Glomerular endothelial cell (primary cell): ENCODE data around the gene GPR39. TPM values are rescaled to one million over a fixed set of nuclear protein-coding genes. Genes with fewer than 3 reads are reported as not detected.

ENCODE experiments used
- DNase-seq: peaks from one replicate; pipeline ENCODE4 v3.0.0-alpha.2; 2011; ENCODE audit warnings: low read depth, low spot score; ENCODE audit errors: extremely low read depth
- total RNA-seq: library from RNA; depleted of rRNA; stranded (reverse); fragments of >200 nt; gene quantifications from 2 replicates; pipeline ENCODE4 v1.2.3, GENCODE V29; 2015

The GPR39 gene
- total RNA-seq, 1 donor from 2014 or later, result 0.29 TPM

DNA sequence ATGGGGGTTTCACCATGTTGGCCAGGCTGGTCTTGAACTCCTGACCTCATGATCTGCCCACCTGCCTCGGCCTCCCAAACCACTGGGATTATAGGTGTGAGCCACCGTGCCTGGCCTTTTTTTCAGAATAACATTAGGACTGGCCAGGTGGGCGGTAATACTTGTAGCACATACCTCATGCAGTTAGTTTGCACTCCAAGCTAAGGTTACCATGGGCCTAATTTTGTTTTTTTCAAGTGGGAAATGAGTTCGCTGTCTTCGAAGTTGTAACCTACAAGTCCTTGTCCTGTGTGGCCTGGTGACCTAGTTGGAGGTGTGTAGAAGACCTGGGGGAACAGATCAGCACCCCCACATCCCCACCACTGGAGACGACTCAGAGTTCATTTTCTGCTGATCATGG, 178.6 kb downstream of the GPR39 start:
- DNase-seq, result no peak

DNA sequence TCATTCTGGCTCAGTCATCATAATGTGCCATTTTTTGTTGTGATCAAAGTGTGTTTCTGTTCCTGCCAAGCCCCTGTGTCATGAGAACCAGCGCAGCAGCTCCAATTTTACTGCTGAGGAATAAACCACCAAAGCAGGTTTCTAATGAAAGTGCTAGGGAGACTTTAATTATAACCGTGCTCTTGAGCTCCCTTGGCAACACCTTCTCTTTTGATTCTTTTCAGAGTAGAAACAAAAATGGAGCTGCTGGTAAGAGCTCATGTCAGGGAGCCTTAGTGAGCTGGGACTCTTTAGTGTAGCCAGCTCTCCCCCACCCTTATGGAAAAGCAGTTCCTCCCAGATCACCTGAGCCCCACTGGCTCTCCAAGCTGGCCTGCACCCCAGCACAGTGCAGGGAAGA, 179.1 kb downstream of the GPR39 start:
- DNase-seq, result no peak

DNA sequence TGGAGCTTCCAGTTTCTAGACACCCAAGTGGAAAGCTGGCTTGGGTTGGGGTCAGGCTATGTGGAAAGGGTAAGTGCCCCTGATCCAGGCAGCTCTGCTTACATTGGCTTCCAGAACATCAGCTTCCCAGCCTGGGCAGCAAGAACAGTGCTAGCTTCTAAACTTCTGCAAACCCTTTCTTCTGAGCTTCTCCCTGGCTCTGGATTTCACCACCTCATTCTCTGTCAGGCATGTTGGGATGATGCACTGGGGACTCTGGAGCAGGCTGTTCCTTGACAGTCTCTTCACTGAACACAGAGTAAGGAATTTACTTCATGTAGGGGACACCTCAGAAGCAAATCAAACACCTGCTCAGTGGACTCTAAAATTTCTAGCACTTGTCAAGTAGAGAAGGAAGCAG, 180.6 kb downstream of the GPR39 start:
- no peak for DNase-seq

DNA sequence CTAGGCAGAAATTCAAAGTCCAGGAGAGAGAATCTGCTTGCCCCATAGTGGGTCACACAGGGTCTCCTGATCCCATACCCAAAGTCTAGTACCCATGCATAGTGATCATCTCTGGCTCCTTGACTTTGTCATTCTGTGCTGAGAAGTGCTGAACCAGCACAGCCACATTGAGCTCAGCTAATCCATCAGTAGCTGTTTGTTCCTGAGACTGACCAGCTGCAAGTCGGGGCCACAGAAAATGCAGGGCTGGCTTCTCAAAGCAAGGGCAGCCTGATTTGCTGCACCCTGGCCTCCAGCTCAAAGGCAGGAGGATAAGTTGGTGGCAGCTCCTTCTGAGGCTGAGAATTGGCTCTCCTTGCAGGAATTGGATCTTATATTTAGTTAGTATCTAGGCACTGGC, 181.2 kb downstream of the GPR39 start:
- DNase-seq, result no peak

DNA sequence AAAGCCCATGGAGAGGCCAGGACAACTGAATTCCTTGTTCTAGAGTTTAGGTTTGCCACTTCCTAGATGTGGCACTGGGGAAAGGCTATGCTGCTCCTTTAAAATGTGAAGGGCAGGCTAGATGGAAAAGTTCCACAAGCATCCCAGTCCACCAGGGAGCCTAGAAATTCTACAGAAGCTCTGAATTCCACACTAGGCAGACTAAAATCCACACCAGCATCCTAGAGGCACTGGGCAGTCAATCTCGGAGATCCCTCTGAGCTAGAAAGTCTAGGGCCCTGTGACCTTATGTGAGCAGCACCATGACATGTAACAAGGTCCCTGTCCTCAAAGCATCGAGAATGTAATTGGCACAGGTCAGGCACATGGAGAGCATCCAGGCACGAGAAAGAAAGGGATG, 181.9 kb downstream of the GPR39 start:
- DNase-seq, result no peak

DNA sequence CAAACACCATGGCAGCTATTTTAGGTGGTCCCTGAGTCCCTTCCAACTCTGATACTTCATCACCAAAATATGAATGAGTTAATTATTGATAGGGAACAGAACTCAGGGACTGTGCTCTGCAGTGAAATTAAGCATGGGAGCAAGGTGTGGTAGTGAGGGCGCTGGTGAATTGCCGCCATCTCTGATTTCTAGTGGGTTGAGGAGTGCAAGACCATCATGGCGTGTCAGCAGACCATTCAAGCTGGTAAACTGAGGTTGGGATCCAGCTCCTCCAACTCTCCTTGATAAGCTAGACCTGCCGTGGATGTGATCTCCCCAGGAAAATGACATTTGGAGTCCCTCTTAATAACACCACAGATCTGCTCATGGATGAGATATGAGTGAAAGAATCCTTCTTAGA, 183.0 kb downstream of the GPR39 start:
- DNase-seq, result no peak

DNA sequence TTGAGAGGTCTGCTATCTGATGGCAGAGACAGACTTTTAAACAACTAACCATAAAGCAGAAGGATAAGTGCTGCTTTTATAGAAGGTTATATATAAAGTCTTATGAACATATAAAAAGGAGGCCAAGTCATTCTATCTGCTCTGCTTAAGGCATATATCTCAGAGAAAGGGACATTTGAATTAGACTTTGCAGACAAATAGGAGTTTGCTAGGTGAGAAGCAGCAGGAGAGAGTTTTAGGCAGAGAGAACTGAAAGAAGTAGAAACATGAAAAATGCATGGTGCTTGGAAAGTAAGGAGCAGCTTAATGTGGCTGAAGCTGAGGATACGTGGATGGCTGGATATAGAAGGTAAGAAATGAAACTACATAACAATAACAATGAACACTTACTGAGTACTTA, 188.0 kb downstream of the GPR39 start:
- no peak for DNase-seq

DNA sequence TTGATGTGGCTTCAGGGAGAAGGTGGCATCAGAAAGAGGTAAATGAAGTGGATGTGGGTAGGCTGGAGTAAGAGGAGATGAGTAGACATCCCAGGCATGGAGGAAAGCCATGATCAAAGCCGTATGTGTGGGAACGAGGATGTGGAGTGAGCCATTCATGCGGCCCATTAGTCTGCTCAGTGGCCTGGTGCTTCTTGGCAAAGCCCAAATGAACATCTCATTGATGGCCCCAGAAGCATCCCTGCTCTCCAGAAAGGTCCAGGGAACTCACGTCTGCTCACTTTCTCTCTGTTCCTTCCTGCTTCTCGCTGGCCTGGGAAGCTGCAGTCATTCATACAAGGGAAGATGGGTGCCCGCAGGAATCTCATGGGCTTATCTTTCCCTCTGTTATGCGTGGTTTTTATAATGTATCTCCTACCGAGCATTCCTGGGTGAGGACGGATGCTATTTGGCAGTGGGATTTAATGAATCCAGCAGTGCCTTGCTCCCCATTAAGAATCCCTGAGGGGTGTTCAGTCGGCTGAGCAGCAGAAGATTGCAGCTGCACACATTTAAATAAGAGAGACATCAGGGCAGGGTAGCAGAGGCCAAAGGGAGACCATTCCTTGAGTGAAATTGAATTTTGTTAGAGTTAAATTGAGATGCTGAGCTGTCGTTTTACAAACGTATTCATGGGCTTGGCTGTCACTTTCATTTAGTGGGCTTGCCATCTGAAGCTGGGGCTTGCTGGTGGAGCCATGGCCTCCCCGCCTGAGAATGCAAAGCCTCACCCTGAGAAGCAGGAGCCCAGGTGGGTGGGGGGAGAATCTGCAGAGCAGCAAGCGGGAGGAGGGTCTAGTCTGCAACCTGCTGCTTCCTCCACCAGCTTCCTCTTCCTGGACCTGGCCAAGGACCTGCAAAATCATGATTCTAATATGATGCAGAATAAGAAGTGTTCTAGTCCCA, 188.9 kb downstream of the GPR39 start:
- DNase-seq, result no peak

DNA sequence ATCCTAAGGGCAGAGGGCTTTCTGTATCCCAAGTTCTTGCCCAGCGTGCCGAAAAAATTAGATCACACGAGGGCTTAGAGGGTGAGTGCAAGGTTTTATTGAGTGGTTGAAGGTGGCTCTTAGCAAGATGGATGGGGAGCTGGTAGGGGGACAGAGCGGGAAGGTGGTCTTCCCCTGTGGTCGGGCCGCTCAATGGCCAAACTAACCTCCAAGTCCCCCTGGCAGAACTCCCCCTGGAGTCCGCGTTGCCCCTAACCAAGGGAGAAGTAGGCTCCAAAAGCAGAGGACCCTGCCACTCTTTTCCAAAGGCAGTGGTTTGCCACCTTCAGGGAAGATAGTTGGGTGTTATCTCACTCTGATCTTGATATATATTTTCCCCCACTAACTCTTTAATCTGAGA, 190.0 kb downstream of the GPR39 start:
- no peak for DNase-seq

DNA sequence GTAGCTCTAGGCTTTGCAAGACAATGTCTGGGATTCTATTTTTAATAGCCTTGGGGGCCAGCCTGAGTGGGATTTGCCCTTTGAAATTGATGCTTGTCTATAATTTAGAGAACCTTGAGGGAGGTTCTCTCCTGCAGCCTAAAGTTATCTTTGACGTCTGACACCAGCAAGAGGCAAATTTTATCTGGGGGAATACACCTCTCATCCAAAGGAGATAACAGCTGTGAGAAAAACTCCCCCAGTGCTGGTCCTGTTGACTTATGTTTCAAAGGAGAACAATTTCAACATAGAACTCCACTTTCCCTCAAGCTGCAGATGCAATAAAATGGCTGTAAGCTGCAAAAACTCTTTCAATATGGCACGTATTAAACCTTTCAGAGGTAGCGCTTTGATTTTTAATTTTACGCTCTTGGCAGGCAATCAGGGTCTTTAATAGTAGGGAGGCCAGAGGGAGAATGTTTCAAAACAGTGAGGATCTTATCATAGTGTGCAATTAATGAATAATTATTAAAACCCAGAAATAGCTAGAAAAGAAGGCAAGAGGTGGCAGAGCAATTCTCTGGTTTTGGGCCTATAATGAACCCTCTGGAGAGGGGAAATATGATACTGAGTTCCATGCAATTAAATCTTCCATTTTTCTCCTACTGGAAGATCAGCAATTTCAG, 191.0 kb downstream of the GPR39 start:
- no peak for DNase-seq

DNA sequence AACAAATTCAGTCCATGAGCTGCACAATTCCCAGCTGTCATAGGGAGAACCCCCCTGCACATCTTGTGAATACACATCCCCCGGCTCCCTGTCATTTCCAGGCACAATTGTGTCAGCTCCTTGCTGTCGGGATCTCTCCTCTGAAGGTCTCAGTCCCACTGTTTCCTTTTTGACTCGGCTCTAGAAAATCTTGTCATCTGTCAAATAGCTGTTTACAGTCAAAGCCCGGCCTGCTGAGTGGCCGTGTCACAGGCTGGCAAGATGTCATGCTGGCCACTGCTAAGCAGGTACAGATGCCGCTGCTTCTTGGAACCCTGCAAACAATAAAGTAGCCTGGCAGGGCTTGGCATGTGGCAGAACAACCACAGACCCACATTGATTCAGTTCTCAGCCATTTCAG, 191.7 kb downstream of the GPR39 start:
- no peak for DNase-seq

DNA sequence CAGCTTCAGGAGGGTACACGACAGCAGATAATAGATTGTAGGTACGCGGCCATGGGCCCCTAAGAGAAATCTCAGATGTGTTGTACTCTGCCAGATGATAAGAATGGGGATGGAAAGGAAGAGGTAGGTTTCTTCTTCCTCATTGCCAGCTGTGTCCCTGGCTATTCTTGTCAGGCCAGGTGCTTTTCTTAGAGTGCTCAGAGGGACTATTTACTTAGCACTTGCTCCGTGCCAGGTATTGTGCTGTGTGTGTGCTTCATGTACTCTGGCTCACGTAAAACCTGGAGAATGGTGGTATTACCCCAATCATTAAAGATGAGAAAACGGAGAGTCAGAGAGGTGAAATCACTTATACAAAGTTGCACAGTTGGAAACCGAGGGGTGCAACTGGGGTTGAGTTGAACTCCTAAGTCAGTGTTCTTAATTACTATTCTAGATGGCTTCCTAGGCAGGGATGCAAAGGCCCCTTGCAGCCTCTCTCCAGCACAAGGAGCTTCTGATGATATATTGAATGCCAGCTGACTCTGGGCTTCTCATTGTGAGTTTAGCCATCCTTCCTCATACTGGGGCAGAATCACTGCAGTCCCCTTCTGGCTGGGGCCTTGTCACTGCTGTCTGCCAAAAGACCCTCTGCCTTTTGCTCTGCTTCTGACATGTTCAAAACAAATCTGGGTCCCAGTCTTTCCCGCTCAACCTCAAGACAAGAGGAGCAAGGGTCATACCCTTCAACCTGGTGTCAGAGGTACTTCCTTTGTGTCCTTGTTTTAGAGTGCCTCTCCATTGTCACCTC, 192.7 kb downstream of the GPR39 start:
- no peak for DNase-seq

DNA sequence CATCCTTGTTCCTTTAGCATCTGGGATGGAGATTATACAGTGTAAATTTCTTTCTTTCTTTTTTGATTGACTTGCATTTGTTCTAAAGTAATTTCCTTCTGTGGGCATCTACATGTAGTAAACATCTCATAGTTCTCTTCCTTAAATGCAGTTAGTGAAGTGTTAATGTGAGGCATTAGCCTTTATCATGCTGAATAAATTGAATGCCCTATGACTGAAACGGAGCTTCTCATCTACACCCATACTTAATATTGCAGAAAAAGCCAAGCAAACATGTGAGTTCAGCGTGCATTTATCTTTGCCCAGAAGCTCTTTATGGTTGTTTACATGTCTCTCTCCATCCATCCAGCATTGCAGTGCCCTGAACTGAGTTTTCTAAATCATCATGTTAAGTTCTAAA, 195.1 kb downstream of the GPR39 start:
- no peak for DNase-seq

DNA sequence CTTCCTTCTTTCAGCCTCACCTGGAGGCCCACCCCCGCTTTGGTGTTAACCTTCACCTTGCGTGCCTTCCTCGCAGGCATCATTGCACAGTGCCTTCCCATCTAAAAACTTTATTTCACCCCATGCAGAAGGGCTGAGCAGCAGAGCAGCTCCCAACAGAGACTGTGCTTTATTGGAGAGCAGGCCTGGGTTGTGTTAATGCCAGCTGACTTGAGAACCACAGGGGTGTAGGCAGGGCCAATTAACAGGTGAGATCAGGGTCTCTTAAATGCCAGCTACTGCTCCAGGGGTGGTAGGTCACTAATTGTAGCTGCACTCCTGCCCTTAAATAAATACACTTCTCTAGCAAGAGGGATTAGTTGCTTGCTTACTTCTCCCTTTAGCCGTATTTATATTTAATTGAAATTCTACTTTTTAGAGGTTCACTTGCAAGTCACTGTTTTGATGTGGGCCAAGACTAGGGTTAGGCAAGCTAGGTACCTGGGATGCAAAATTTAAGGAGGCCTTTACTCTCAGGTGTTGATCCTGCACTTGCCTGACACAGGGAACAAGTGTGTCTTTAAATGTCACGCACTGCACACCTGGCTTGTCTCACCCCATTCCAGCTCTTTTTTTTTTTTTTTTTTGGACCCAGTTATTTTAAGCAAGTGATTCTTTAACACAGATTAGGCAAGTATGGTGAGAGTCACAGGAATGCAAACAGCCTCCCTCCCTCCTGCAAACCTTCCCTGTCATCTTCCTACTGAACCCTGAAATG, 198.9 kb downstream of the GPR39 start:
- no peak for DNase-seq

DNA sequence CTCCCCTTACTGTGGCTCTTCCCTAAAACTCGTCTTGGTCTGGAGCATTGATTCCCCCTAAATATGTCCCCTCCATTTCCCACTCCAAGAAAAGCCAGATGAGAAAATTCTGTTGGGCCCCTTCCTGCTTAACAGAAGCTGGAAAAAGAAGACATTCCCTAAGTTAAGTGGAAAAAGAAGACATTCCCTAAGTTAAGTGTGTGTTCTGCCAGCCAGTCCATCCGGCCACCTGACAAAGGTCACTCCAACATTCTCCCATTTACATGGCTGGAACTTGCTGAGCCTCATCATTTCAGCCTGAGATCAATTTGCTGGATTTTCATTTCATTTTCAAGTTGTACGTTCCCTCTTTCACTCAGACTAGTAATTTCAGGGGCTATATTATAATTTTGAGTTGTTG, 201.4 kb downstream of the GPR39 start:
- no peak for DNase-seq

DNA sequence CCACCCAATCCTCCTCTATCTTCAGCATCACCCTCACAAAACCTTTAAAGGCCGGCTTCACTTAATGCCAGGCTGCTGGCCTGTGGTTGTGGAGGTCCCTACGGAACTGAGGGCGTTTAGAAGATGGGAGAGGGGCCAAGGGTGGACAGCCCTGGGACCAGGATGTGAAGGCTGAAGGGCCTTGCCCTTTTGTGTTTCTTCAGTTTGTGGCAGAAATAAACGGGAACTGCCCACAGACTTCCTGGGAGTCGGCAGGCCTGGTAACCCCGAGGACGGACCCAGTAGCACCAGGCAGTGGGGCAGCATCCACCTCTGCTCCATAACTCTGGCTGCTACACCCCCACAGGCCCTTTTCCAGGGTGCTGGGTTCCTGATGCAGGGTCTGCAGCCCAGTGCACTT, 202.1 kb downstream of the GPR39 start:
- no peak for DNase-seq

DNA sequence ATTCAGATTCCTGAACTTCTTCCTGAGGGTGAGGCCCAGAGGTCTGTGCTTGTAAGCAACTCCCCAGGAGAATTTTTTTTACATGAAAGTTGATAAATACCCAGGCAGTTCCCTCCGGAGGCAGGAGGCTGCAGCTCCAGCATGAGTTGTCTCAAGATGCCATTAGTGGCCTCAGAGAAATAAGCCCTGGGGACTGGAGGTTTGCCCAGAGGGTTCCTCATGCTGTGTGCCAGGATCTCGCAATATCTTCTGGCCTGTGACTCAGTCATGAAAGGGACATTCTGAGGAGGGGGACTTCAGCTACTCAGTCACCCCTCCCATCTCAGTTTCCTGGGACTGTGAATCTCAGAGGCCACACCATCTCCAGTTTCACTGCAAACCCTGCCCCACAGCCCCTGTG, 203.5 kb downstream of the GPR39 start:
- DNase-seq, result no peak

DNA sequence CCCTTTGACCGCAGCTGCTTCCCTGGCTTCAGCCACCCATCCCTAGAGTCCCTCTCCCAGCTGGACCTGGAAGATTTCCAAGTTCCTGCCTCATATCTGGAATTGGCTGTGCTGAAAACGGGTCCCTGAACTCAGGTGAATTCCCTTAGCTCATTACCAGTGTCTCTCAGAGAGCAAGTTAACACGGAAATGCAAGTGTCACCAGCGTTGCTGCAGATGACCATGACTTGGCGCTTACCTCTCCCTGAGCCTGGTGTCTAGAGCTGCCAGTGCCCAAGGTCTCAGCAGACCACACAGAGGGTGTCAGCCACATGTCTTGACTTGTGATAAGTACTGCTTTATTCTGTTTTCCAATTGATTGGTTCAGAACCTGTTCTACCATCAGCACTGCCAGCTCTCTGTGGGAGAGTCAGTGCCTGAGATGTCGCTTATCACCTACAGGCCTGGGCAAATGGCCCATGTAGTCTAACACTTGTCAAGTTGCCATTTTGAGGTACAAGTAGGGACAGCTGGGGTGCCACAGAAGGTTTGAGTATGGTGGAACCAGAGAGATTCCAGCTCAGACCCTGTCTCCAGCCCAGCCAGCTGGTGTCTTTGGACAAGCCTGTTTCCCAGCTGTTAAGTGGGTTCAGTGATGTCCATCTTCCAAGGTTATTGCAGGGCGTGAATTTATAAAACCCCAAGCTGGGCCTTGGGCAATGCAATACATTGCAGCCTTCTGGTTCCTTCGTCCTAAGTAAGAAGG, 204.7 kb downstream of the GPR39 start:
- DNase-seq, result no peak

DNA sequence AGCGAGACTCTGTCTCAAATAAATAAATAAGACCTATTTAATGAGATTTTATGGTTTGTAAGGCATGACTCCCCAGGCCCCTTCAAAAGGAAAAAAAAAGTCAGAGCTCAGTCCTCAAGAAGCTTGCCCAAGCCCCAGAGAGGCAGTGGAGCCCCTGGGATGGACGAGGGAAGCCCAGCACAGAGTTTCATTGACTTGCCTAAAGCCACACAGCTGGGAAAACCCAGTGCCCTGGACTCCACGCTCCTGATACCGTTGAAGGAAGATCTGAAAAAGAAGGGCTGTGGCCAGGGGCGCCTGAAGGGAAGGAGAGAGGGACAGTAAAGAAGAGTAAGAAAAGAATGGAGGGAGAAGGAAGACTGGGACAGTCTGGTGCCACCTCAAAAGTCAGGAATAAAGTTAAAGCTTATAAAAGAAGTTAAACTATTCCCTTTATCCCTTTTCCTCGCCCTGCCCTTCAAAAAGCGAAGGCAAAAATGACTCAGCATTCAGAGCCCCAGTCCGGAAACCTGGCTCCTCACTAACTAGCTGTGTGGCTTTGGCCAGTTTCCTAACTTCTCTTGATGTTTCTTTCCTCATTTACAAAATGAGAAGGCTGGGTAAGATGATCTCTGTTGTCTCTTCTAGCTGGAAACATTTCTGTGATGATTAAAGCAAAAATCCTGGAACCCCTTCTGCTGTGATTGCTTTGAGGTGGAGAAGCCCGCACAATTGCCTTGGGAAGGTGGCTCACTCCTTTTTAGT, 206.7 kb downstream of the GPR39 start:
- no peak for DNase-seq
